GM19043 (cell line): ENCODE measurements around the gene WDR70.
"Not testable (repeated sequence)": the region's sequence is repeated elsewhere in the genome, so short reads cannot be mapped to it uniquely, and the experiment has no call there.

Experiments
- ATAC-seq: cut with Tn5 transposase; IDR thresholded peaks from one replicate; pipeline ENCODE4 v1.9.1; 2021; ENCODE audit warnings: low read depth; ENCODE audit not compliant: unreplicated experiment

WDR70 gene

GRCh38 chr5:37511646-37512045 is 132.5 kb downstream of the WDR70 start:
- ATAC-seq: no peak

- no peak for ATAC-seq
These were observed 135.8 kb downstream of the WDR70 start for GRCh38 chr5:37514946-37515345.

- ATAC-seq: no peak
These were observed 138.6 kb downstream of the WDR70 start for GRCh38 chr5:37517686-37518085.

- not testable (repeated sequence) for ATAC-seq
These were observed 139.2 kb downstream of the WDR70 start for GRCh38 chr5:37518356-37518755.

- no peak for ATAC-seq
These were observed 140.2 kb downstream of the WDR70 start for GRCh38 chr5:37519304-37519703.

- no peak for ATAC-seq
These were observed 140.7 kb downstream of the WDR70 start for GRCh38 chr5:37519807-37520206.

- no peak for ATAC-seq
These were observed 141.7 kb downstream of the WDR70 start for GRCh38 chr5:37520811-37521210.

- ATAC-seq: no peak
These were observed 154.0 kb downstream of the WDR70 start for GRCh38 chr5:37532976-37533740.

GRCh38 chr5:37533851-37534250 is 154.7 kb downstream of the WDR70 start:
- ATAC-seq: no peak

- no peak for ATAC-seq
These were observed 160.3 kb downstream of the WDR70 start for GRCh38 chr5:37539459-37539858.

- ATAC-seq: no peak
These were observed 164.1 kb downstream of the WDR70 start for GRCh38 chr5:37543216-37543615.

GRCh38 chr5:37549411-37549810 is 170.3 kb downstream of the WDR70 start:
- ATAC-seq: no peak

- ATAC-seq: no peak
These were observed 173.0 kb downstream of the WDR70 start for GRCh38 chr5:37552161-37552560.

- no peak for ATAC-seq
These were observed 173.9 kb downstream of the WDR70 start for GRCh38 chr5:37552770-37553719.

- ATAC-seq: no peak
These were observed 174.7 kb downstream of the WDR70 start for GRCh38 chr5:37553720-37554404.

- ATAC-seq: no peak
These were observed 175.3 kb downstream of the WDR70 start for GRCh38 chr5:37554405-37554739.

- no peak for ATAC-seq
These were observed 175.8 kb downstream of the WDR70 start for GRCh38 chr5:37554938-37555337.

- no peak for ATAC-seq
These were observed 178.7 kb downstream of the WDR70 start for GRCh38 chr5:37557734-37558293.

GRCh38 chr5:37565062-37565670 is 186.0 kb downstream of the WDR70 start:
- ATAC-seq: no peak

GRCh38 chr5:37567566-37567965 is 188.4 kb downstream of the WDR70 start:
- no peak for ATAC-seq
